Cardiac muscle cell (in vitro differentiated cells and primary cell): ENCODE data around the gene RASGEF1C. TPM values are rescaled to one million over a fixed set of nuclear protein-coding genes. Genes with fewer than 3 reads are reported as not detected.
"Not testable (repeated sequence)": the region's sequence is repeated elsewhere in the genome, so short reads cannot be mapped to it uniquely, and the experiment has no call there.

Experiments used
- DNase-seq, 2 donors: peaks; one replicate each; pipeline versions ENCODE4 v3.0.0 to v3.0.0-alpha.2; 2010 to 2017; ENCODE audit warnings: low read depth in 1 of 2, low spot score in 1 of 2
- H3K27ac ChIP-seq: fragments of 200-600 bp; sonication (generic); 2 replicates; pipeline ENCODE4 v1.5.1; 2016
- H3K27me3 ChIP-seq: fragments of 200-600 bp; sonication (generic); 2 replicates; pipeline ENCODE4 v1.6.0; 2016; ENCODE audit warnings: control low read depth
- H3K36me3 ChIP-seq: fragments of 200-600 bp; sonication (generic); 2 replicates; pipeline ENCODE4 v1.5.1; 2016; ENCODE audit warnings: control low read depth
- H3K4me1 ChIP-seq: fragments of 200-600 bp; sonication (generic); 2 replicates; pipeline ENCODE4 v1.8.1; 2017; ENCODE audit warnings: low read depth, mild to moderate bottlenecking, mixed run types
- H3K4me3 ChIP-seq: fragments of 200-600 bp; sonication (generic); 2 replicates; pipeline ENCODE4 v1.5.1; 2016; ENCODE audit warnings: mild to moderate bottlenecking
- H3K9me3 ChIP-seq: fragments of 200-600 bp; sonication (generic); 2 replicates; pipeline ENCODE4 v1.5.1; 2017; ENCODE audit warnings: low read depth, mild to moderate bottlenecking, control low read depth
- polyA plus RNA-seq: library from polyadenylated mRNA; unstranded; fragments of >200 nt; fragmentation: Nextera tagmentation; extraction: Ambion mirVana; gene quantifications from 2 replicates; pipeline ENCODE4 v1.2.1, GENCODE V29; 2016
- total RNA-seq: library from RNA; depleted of rRNA; stranded (reverse); fragments of >200 nt; gene quantifications from 2 replicates; pipeline ENCODE4 v1.2.3, GENCODE V29; 2016
- TF ChIP-seq, protein P1 (sequence below): IDR thresholded peaks from 2 replicates; pipeline ENCODE4 v1.5.1; 2012; ENCODE audit warnings: low read depth, mild to moderate bottlenecking, low read length

RASGEF1C gene
- total and polyA plus RNA-seq, 2 experiments from 2014 or later, result 1.5 to 2.5 TPM

DNA sequence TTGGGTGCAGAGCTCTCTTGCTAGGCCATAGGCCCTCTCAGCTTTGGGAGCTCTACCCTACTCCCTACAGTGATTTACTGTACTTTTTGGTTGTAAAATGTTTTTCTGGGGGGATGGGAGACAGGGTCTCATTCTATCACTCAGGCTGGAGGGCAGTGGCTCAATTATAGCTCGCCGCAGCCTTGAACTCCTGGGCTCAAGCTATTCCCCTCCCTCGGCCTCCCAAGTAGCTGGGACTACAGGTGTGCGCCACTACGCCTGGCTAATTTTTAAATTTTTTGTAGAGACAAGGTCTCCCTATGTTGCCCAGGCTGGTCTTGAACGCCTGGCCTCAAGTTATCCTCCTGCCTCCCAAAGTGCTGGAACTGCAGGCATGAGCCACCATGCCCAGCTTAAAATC, 115.8 kb downstream of the RASGEF1C start:
- no peaks in the 10 kb centered on the region for H3K27me3 ChIP-seq
- DNase-seq, result no peak
- TF ChIP-seq, protein P1, sequence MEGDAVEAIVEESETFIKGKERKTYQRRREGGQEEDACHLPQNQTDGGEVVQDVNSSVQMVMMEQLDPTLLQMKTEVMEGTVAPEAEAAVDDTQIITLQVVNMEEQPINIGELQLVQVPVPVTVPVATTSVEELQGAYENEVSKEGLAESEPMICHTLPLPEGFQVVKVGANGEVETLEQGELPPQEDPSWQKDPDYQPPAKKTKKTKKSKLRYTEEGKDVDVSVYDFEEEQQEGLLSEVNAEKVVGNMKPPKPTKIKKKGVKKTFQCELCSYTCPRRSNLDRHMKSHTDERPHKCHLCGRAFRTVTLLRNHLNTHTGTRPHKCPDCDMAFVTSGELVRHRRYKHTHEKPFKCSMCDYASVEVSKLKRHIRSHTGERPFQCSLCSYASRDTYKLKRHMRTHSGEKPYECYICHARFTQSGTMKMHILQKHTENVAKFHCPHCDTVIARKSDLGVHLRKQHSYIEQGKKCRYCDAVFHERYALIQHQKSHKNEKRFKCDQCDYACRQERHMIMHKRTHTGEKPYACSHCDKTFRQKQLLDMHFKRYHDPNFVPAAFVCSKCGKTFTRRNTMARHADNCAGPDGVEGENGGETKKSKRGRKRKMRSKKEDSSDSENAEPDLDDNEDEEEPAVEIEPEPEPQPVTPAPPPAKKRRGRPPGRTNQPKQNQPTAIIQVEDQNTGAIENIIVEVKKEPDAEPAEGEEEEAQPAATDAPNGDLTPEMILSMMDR, result no peak
- no peaks in the 10 kb centered on the region for H3K36me3 ChIP-seq
- H3K4me1 ChIP-seq, result peaks cover 11% of the 10 kb centered on the region
- no peak overlapping the region for H3K4me3 ChIP-seq
- H3K27ac ChIP-seq, result no peak overlapping the region
- no peaks in the 10 kb centered on the region for H3K9me3 ChIP-seq

DNA sequence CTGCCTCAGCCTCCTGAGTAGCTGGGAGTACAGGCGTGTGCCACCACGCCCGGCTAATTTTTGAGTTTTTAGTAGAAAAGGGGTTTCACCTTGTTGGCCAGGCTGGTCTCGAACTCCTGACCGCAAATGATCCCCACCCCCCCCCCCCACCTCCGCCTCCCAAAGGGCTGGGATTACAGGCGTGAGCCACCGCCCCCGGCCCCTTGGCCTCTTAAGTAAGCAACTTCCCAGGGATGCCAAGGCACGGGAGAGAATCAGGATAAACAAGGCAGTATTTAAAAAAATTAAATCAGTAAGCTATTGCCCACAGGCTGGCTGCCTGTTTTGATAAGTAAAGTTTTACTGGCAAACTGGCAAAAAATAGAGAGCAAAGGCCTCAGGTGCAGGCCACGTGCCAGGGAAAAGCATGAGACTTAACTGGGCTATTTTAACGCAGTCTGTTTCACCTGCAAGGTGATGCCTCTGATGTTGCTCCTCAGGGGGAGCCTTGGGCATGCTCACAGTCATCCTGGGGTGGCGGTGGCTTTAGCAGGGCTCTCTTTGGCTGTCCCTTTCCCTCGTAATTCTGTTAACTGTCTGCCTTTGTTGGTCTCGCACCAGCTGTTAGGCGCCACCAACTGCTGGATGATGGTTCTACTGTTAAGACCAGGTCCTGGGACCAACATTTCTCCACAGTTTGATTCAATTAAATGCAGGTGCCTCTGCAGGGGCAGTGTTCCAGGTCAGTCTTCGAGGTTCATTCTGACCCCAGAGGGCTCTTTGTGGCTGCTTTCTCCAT, 118.1 kb downstream of the RASGEF1C start:
- Histone ChIP-seq H3K4me3 (peak overlapping the region; percentile 35), H3K9me3 (no peaks in the 10 kb centered on the region), H3K4me1 (peaks cover 11% of the 10 kb centered on the region), H3K27me3 (no peaks in the 10 kb centered on the region), H3K27ac (peak overlapping the region; percentile 36), H3K36me3 (no peaks in the 10 kb centered on the region)
- peak; percentile 44 to 52 for DNase-seq
- TF ChIP-seq, protein P1, result peak; percentile 23

DNA sequence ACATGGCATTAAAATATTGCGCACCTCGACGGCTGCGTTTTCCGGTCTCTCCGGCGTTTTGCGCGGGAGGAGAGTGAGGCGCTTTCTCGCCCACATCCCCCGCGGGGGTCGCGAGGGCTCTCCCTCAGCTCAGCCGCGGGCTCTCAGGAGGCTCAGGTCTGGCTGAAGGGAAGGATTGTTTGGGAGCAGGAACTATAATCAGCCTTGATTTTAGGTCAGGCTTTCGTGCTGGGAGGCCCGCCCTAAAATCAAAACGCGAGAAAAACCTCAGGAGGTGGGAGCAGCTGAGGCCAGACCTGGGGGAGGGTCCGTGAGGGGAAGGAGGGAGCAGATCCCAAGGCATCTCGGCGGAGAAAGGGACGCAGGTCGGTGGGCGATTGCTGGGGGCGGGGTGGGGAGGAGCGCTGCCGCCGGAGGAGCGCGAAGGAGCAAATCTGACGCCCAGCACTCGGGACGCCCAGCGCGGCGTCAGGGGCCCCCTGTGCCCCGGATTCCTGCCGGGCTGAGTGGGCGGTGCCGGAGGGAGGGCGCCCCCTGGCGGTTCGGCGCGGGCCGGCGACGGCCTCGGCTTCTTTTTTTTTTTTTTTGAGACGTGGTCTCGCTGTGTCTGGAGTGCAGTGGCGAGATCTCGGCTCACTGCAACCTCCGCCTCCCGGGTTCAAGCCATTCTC, 118.8 kb downstream of the RASGEF1C start:
- Histone ChIP-seq H3K4me3 (peak overlapping the region; percentile 35), H3K4me1 (peaks cover 11% of the 10 kb centered on the region), H3K27me3 (no peaks in the 10 kb centered on the region), H3K27ac (peak overlapping the region; percentile 74), H3K9me3 (no peaks in the 10 kb centered on the region), H3K36me3 (no peaks in the 10 kb centered on the region)
- TF ChIP-seq, protein P1, result peak; percentile 81
- peak; percentile 85 to 91 for DNase-seq

DNA sequence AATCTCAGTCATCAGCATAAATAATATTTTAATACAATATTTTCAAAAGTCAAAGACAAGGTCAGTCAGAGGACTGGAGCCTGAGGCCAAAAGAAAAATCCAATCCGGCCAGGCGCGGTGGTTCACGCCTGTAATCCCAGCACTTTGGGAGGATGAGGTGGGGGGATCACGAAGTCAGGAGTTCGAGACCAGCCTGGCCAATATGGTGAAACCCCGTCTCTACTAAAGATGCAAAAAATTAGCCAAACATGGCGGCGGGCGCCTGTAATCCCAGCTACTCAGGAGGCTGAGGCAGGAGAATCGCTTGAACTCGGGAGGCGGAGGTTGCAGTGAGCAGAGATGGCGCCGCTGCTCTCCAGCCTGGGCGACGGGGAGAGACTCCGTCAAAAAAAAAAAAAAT, 119.4 kb downstream of the RASGEF1C start:
- Histone ChIP-seq H3K4me3 (peak overlapping the region; percentile 35), H3K4me1 (peaks cover 11% of the 10 kb centered on the region)
- not testable (repeated sequence) for H3K36me3 ChIP-seq, H3K27ac ChIP-seq, H3K27me3 ChIP-seq, DNase-seq, H3K9me3 ChIP-seq

DNA sequence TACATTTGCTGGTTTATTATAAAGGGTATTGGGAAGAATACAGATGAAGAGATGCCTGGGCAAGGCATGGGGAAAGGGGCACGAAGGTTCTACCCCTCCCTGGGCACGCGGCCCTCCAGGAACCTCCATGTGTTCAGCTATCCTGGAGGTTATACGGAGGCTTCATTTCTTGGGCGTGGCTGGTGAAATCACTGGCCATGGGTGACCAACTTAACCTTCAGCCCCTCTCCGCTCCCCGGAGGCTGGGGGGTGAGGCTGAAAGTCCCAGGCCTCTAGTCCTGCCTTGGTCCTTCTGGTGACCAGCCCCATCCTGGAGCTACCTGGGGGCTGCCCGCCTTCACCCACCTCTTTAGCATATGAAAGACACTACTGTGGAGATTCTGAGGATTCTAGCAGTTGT, 120.5 kb downstream of the RASGEF1C start:
- TF ChIP-seq, protein P1, result no peak
- Histone ChIP-seq H3K27ac (no peak overlapping the region), H3K9me3 (no peaks in the 10 kb centered on the region), H3K27me3 (no peaks in the 10 kb centered on the region), H3K36me3 (no peaks in the 10 kb centered on the region), H3K4me3 (no peak overlapping the region), H3K4me1 (peaks cover 11% of the 10 kb centered on the region)
- no peak for DNase-seq

DNA sequence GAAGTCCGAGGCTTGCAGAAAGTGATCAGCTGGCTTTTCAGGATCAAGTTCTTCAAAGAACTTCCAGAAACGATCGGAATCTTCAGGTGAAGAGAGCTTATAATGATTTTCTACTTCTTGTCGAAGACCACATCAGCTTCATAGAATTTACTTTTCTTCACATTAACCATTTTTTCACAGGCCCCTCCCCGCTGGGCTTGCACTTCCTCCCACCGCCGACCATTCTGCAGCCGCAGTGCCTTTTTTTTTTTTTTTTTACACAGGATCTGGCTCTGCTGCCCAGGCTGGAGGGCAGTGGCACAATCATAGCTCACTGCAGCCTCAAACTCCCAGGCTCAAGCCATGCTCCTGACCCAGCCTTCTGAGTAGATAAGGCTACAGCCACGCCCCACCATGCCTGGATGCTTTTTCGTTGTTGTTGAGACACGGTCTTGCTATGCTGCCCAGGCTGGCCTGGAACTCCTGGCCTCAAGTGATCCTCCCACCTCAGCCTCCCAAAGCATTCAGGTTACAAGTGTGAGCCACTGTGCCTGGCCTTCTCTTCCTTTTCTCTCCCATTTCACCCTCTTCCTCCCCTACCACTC, 122.1 kb downstream of the RASGEF1C start:
- H3K27me3 ChIP-seq, result no peaks in the 10 kb centered on the region
- TF ChIP-seq, protein P1, result no peak
- H3K4me3 ChIP-seq, result no peak overlapping the region
- no peaks in the 10 kb centered on the region for H3K9me3 ChIP-seq
- H3K4me1 ChIP-seq, result peaks cover 11% of the 10 kb centered on the region
- DNase-seq, result no peak
- H3K27ac ChIP-seq, result no peak overlapping the region
- no peaks in the 10 kb centered on the region for H3K36me3 ChIP-seq
